PC-3 (cell line): ENCODE measurements around the gene ENAH. TPM values are rescaled to one million over a fixed set of nuclear protein-coding genes. Genes with fewer than 3 reads are reported as not detected.
A peak's percentile ranks its signal among the peaks of the same experiment; 100 is the strongest.

Experiments
- ATAC-seq: fragments of 200-7000 bp; cut with Tn5 transposase; 2 replicates; pipeline ENCODE4 v1.9.1; 2020; ENCODE audit warnings: mild to moderate bottlenecking, moderate library complexity
- BruUV-seq: library from RNA; stranded (reverse); fragments of 400-500 nt; replicated peaks from 2 replicates; lab custom pipeline; 2021; lab: Mats Ljungman, UMichigan
- CTCF ChIA-PET: fragments of 300-600 bp; sonication (Branson Sonifier 250); formaldehyde crosslinking; loops from one replicate; lab custom pipeline; 2022; ENCODE audit warnings: antibody characterized with exemption; lab: Charles Lee
- POLR2A ChIA-PET: fragments of 300-600 bp; sonication (Branson Sonifier 250); formaldehyde crosslinking; loops from one replicate; lab custom pipeline; 2022; ENCODE audit warnings: antibody characterized with exemption; ENCODE audit not compliant: unreplicated experiment; lab: Charles Lee
- DNase-seq: peaks from one replicate; pipeline ENCODE4 v3.0.0-alpha.2; 2015
- H2AFZ ChIP-seq: fragments of 300-600 bp; sonication (generic); 2 replicates; pipeline ENCODE4 v1.6.0; 2016; ENCODE audit warnings: antibody characterized with exemption, low read length
- H3F3A ChIP-seq: fragments of 300-600 bp; sonication (generic); one replicate; pipeline ENCODE4 v1.6.0; 2017; ENCODE audit warnings: antibody characterized with exemption, low read length, control low read depth, mild to moderate bottlenecking; ENCODE audit not compliant: unreplicated experiment
- H3K27ac ChIP-seq: fragments of 300-600 bp; sonication (generic); 2 replicates; pipeline ENCODE4 v1.5.1; 2016; ENCODE audit warnings: mild to moderate bottlenecking, low read length
- H3K27me3 ChIP-seq: fragments of 300-600 bp; sonication (generic); 2 replicates; pipeline ENCODE4 v1.6.1; 2016; ENCODE audit warnings: low read length, mixed read lengths
- H3K36me3 ChIP-seq: fragments of 300-600 bp; sonication (generic); 2 replicates; pipeline ENCODE4 v1.6.1; 2016; ENCODE audit warnings: low read depth, mixed run types, low read length, mixed read lengths
- H3K4me1 ChIP-seq: fragments of 300-600 bp; sonication (generic); 2 replicates; pipeline ENCODE4 v1.5.1; 2016; ENCODE audit warnings: low read length; ENCODE audit not compliant: insufficient read depth
- H3K4me2 ChIP-seq: fragments of 300-600 bp; sonication (generic); 2 replicates; pipeline ENCODE4 v1.6.0; 2016; ENCODE audit warnings: low read length
- H3K4me3 ChIP-seq: fragments of 300-600 bp; sonication (generic); 2 replicates; pipeline ENCODE4 v1.5.1; 2016; ENCODE audit warnings: mild to moderate bottlenecking, low read length, mixed read lengths
- H3K79me2 ChIP-seq: fragments of 300-600 bp; sonication (generic); 2 replicates; pipeline ENCODE4 v1.6.1; 2017; ENCODE audit warnings: low read length, mixed read lengths
- H3K9ac ChIP-seq: fragments of 300-600 bp; sonication (generic); 2 replicates; pipeline ENCODE4 v1.6.0; 2016; ENCODE audit warnings: mild to moderate bottlenecking, low read length
- H3K9me2 ChIP-seq: fragments of 300-600 bp; sonication (generic); replicated peaks from 2 replicates; pipeline ENCODE4 v1.6.1; 2016; ENCODE audit warnings: mixed run types, low read length, mixed read lengths
- H3K9me3 ChIP-seq: fragments of 300-600 bp; sonication (generic); 2 replicates; pipeline ENCODE4 v1.6.1; 2016; ENCODE audit warnings: low read length, mixed read lengths
- H4K20me1 ChIP-seq: fragments of 300-600 bp; sonication (generic); 2 replicates; pipeline ENCODE4 v1.6.1; 2016; ENCODE audit warnings: low read length, mixed read lengths
- CTCF ChIP-seq: fragments of 300-600 bp; sonication (generic); conservative IDR thresholded peaks from 2 replicates; pipeline ENCODE4 v1.5.1; 2017; ENCODE audit warnings: antibody characterized with exemption, low read depth, mild to moderate bottlenecking, low read length
- EZH2 ChIP-seq: fragments of 300-600 bp; sonication (generic); IDR thresholded peaks from one replicate; pipeline ENCODE4 v1.6.1; 2017; ENCODE audit warnings: antibody characterized with exemption, mild to moderate bottlenecking, low read length; ENCODE audit not compliant: unreplicated experiment
- EZH2phosphoT487 ChIP-seq: fragments of 300-600 bp; sonication (generic); IDR thresholded peaks from 2 replicates; pipeline ENCODE4 v1.6.1; 2018; ENCODE audit warnings: mild to moderate bottlenecking, antibody characterized with exemption, low read length, borderline replicate concordance
- intact Hi-C: fragments of 100-400 bp; cut with micrococcal nuclease; formaldehyde crosslinking; loops from 2 replicates; pipeline ENCODE4 v1.9.0; 2023
- total RNA-seq: library from RNA; depleted of rRNA; stranded (reverse); fragments of >200 nt; gene quantifications from 2 replicates; pipeline ENCODE4 v1.2.3, GENCODE V29; 2014

ENAH gene
- total RNA-seq, 1 experiment from 2014 or later = 96.6 TPM

GRCh38 chr1:225691377-225691776 lies 38.5 kb upstream of the ENAH start:
- Histone ChIP-seq H3K9ac (no peak overlapping the region), H3K4me2 (no peak overlapping the region), H3K9me2 (no peaks in the 10 kb centered on the region), H3K27me3 (no peaks in the 10 kb centered on the region), H3K79me2 (no peaks in the 10 kb centered on the region), H3K27ac (no peak overlapping the region), H4K20me1 (no peaks in the 10 kb centered on the region), H3K4me3 (no peak overlapping the region), H2AFZ (no peak overlapping the region), H3K9me3 (no peaks in the 10 kb centered on the region), H3K4me1 (peaks cover 22% of the 10 kb centered on the region), H3K36me3 (no peaks in the 10 kb centered on the region), H3F3A (no peaks in the 10 kb centered on the region)
- DNase-seq = peak; percentile 22
- intact Hi-C loops = no loop called here
- no TSS peak for BruUV-seq
- ATAC-seq = no peak
- TF ChIP-seq EZH2 (no peak), CTCF (no peak), EZH2phosphoT487 (no peak)
- CTCF ChIA-PET = interaction anchor here (0.6 kb wide), 1 partner anchor 245 kb away, joined by 3 read pairs; no protein-coding TSS in a partner anchor
- POLR2A ChIA-PET = no interaction called here

GRCh38 chr1:225689882-225690459 lies 37.0 kb upstream of the ENAH start:
- no peaks in the 10 kb centered on the region for H3K27me3 ChIP-seq
- CTCF ChIA-PET = no interaction called here
- peaks cover 8% of the 10 kb centered on the region for H3K4me1 ChIP-seq
- peak; percentile 63 for DNase-seq
- H3K4me2 ChIP-seq = no peak overlapping the region
- no peaks in the 10 kb centered on the region for H4K20me1 ChIP-seq
- H3K36me3 ChIP-seq = no peaks in the 10 kb centered on the region
- no peak overlapping the region for H3K9ac ChIP-seq
- H3K9me3 ChIP-seq = no peaks in the 10 kb centered on the region
- no TSS peak for BruUV-seq
- no peaks in the 10 kb centered on the region for H3K79me2 ChIP-seq
- no peak for TF ChIP-seq CTCF
- TF ChIP-seq EZH2 = no peak
- no peak for TF ChIP-seq EZH2phosphoT487
- H3K4me3 ChIP-seq = no peak overlapping the region
- no peak overlapping the region for H2AFZ ChIP-seq
- no peaks in the 10 kb centered on the region for H3F3A ChIP-seq
- no peak overlapping the region for H3K27ac ChIP-seq
- POLR2A ChIA-PET = no interaction called here
- no peak for ATAC-seq
- intact Hi-C loops = no loop called here
- no peaks in the 10 kb centered on the region for H3K9me2 ChIP-seq

GRCh38 chr1:225688345-225688744 lies 35.4 kb upstream of the ENAH start:
- no peak for DNase-seq
- peaks cover 8% of the 10 kb centered on the region for H3K4me1 ChIP-seq
- H2AFZ ChIP-seq = no peak overlapping the region
- POLR2A ChIA-PET = no interaction called here
- no peaks in the 10 kb centered on the region for H3F3A ChIP-seq
- intact Hi-C loops = no loop called here
- CTCF ChIA-PET = no interaction called here
- H3K79me2 ChIP-seq = no peaks in the 10 kb centered on the region
- no peaks in the 10 kb centered on the region for H3K36me3 ChIP-seq
- no peak overlapping the region for H3K9ac ChIP-seq
- TF ChIP-seq EZH2 = no peak
- TF ChIP-seq CTCF = no peak
- TF ChIP-seq EZH2phosphoT487 = no peak
- H4K20me1 ChIP-seq = no peaks in the 10 kb centered on the region
- H3K27me3 ChIP-seq = no peaks in the 10 kb centered on the region
- H3K27ac ChIP-seq = no peak overlapping the region
- ATAC-seq = no peak
- no peak overlapping the region for H3K4me3 ChIP-seq
- no peak overlapping the region for H3K4me2 ChIP-seq
- H3K9me3 ChIP-seq = no peaks in the 10 kb centered on the region
- H3K9me2 ChIP-seq = no peaks in the 10 kb centered on the region
- BruUV-seq = no TSS peak
